ENCODE data around the gene GRM4. TPM values are rescaled to one million over a fixed set of nuclear protein-coding genes. Genes with fewer than 3 reads are reported as not detected.
A peak's percentile ranks its signal among the peaks of the same experiment; 100 is the strongest.

The GRM4 gene
- total RNA-seq, 2 donors from 2014 or later = not detected

DNA sequence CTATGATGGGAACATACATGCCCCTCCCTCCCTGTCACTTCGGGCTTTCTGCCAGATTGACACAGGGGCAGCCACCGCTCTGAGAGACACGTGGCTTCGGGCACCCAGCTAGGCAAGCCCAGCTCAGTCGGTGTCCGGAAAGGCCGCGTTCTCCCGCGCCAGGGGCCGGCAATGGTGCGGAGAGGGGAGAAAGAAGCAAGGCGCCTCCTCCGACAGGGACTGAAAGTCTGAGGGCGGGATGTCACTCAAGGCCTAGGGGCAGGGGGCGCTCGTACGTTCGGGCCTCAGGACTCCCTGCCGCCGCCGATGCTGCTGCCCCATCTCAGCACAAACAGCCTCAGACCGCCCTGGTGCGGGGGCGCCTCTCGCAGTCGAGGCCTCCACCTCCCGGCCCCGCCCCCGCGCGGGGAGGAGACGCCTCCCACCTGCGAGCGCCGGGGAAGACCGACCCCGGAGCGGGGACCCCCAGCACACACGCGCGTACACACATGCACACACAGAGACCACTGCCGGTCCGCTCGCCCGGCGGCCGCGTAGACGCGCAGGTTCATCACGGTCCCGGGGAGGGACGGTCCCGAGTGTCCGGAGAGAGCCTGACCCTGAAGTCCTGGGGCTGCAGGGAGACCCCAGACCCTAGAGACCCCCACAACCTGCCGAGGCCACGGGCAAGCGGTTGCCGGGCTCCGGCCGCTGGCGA lies 1.9 kb downstream of the GRM4 start:
- Histone ChIP-seq H3K4me3 (peak overlapping the region; percentile 67), H3K9me3 (no peaks in the 10 kb centered on the region), H3K4me1 (ENCODE audit: control insufficient read depth in 1 of 2, low read depth in 2 of 2) (peaks cover 14 to 29% of the 10 kb centered on the region in 2 donors), H3K27me3 (replicated peaks; ENCODE audit: insufficient read depth) (peaks cover 30% of the 10 kb centered on the region), H3K36me3 (no peaks in the 10 kb centered on the region), H3K27ac (no peak overlapping the region)
- no peak for DNase-seq (ENCODE audit: low spot score)
- TF ChIP-seq CTCF (IDR thresholded peaks at IDR 0.05) = no peak
- no peak for ATAC-seq (ENCODE audit: insufficient number of reproducible peaks, low FRiP score, low read depth)

DNA sequence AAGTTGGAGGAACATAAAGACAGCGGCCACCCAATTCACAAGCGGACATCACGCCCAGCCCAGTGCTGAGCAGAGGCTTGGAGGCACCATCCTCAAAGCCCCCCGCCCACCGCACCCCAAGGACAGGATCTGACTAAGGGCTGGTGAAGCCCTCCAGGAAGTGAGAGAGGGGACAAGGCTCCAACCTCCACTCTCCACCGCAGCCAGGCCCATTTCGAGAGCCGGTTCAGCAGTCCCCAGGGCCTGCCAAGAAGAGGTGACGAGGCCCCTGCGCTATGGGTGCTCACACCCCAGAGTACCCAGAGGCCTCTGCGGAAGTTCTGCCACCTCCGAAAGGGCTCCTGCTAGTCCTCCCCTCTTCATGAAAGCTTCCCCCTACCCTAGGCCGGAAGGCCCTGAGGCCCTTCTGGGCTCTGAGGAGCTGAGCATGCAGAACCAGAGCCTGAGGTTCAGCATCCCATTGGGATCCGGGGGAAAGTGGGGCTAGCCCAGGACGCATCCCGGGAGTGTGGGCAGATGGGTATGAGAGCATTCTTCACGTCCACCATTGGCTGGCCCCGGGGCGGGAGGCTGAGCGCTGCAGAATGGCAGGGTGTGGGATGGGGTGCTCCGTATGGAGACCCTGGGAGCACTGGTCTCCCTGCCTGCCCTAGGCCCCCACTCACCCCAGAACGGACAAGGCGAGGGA lies 2.5 kb downstream of the GRM4 start:
- Histone ChIP-seq H3K36me3 (no peaks in the 10 kb centered on the region), H3K27ac (no peak overlapping the region), H3K9me3 (no peaks in the 10 kb centered on the region), H3K27me3 (replicated peaks; ENCODE audit: insufficient read depth) (peaks cover 30% of the 10 kb centered on the region), H3K4me3 (peak overlapping the region; percentile 67), H3K4me1 (ENCODE audit: control insufficient read depth in 1 of 2, low read depth in 2 of 2) (peaks cover 14 to 29% of the 10 kb centered on the region in 2 donors)
- TF ChIP-seq CTCF (IDR thresholded peaks at IDR 0.05) = no peak
- ATAC-seq (ENCODE audit: insufficient number of reproducible peaks, low FRiP score, low read depth) (no peak), DNase-seq (ENCODE audit: low spot score) (no peak)

DNA sequence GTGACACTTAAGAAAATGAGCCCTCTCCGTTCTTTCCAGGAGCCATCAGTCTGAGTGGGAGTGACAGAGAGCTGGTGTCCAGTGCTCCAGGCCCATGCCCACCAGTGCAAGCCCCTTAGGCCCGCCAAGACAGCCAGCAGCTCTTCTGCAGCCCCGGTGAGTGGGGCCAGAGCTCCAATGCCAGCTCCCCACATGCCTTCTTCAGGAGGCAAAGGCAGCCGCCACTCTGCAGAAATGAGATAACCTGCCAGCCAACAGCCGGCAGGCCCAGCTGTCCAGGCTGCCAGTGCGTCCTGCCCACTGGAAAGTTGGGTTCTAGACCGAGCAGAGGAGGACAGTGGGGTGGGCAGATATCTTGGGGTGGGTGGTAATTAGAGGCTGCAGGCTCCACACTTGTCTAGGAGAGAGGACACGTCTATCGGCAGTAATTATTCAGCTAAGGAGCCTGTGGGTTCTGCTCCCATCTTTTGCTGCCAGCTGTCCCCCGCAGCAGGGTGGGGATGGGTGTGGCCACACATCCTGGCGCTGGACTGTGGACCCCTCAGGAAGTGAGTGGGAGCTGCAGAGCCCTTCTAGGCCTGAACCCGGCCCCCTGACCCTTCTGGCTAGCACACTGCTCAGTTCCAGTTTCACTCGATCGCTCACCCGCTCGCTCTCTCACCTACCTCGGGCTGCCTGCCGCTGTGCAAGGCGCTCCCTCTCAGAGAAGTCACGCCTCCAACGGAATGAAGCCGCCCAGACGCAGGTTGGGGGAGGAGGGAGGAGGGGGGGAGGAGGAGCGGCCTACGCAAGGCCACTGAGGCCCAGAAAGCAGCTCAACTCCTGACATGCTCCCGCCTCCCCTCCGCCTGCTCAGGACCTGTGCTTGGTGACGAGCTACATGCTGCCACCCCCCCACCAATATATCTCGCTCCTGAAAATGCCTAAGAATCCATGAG lies 3.6 kb downstream of the GRM4 start:
- ATAC-seq (ENCODE audit: insufficient number of reproducible peaks, low FRiP score, low read depth) = no peak

GRCh38 chr6:34140075-34140474 lies 5.8 kb downstream of the GRM4 start:
- no peak for TF ChIP-seq CTCF (IDR thresholded peaks at IDR 0.05)
- ATAC-seq (ENCODE audit: insufficient number of reproducible peaks, low FRiP score, low read depth) (no peak), DNase-seq (ENCODE audit: low spot score) (no peak)
- no peak overlapping the region for H3K4me3 ChIP-seq
- H3K27ac ChIP-seq = no peak overlapping the region
- H3K27me3 ChIP-seq (replicated peaks; ENCODE audit: insufficient read depth) = peaks cover 30% of the 10 kb centered on the region
- peaks cover 14 to 21% of the 10 kb centered on the region in 2 donors for H3K4me1 ChIP-seq (ENCODE audit: control insufficient read depth in 1 of 2, low read depth in 2 of 2)
- H3K9me3 ChIP-seq = no peaks in the 10 kb centered on the region
- H3K36me3 ChIP-seq = no peaks in the 10 kb centered on the region

More for the DNA sequence above, 3.6 kb downstream of the GRM4 start:
- Histone ChIP-seq H3K27me3 (replicated peaks; ENCODE audit: insufficient read depth) (peaks cover 30% of the 10 kb centered on the region), H3K9me3 (no peaks in the 10 kb centered on the region), H3K4me3 (no peak overlapping the region), H3K27ac (no peak overlapping the region), H3K4me1 (ENCODE audit: control insufficient read depth in 1 of 2, low read depth in 2 of 2) (peaks cover 14 to 29% of the 10 kb centered on the region in 2 donors), H3K36me3 (no peaks in the 10 kb centered on the region)
- TF ChIP-seq CTCF (IDR thresholded peaks at IDR 0.05) = no peak
- DNase-seq (ENCODE audit: low spot score) = no peak

Measured in thoracic aorta (tissue), 2 donors.